T-helper 1 cell (primary cell): Measurements from ENCODE around the gene HNF1B.

Experiments used
- DNase-seq, 5 donors: peaks; one replicate each; pipeline ENCODE4 v3.0.0-alpha.2; 2012 to 2020

The HNF1B gene

GRCh38 chr17:37761059-37761458 lies 16.2 kb upstream of the HNF1B start:
- peak in 1 of 5 donors; percentile 64 for DNase-seq

DNA sequence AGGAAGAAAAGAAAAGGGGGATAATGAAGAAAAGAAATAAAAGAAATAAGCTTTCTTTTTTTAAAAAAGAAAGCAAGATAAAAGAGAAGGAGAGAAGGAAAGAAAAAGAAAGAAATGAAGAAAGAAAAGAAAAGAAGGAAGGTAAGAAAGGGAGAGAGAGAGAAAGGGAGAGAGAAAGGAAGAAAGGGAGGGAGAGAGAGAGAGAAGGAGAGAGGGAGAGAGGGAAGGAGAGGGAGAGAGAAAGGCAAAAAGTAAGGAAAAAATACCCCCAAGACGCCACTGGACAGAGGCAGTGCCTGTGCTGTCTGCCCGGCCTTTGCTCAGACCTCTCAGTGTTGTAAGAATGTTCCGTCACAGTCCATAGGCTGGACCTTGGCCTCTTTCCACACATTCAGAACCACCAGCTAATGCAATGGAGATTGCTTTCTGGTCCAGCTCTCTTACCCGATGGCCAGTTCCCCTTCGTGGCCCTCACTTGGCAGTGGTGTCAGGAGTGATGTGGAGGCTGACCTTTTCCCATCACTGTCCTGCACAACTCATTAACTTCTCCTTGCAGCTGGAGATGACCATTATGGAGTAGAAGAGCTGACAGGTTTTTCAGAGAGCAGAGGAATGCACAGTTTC lies 14.3 kb upstream of the HNF1B start:
- no peak for DNase-seq

DNA sequence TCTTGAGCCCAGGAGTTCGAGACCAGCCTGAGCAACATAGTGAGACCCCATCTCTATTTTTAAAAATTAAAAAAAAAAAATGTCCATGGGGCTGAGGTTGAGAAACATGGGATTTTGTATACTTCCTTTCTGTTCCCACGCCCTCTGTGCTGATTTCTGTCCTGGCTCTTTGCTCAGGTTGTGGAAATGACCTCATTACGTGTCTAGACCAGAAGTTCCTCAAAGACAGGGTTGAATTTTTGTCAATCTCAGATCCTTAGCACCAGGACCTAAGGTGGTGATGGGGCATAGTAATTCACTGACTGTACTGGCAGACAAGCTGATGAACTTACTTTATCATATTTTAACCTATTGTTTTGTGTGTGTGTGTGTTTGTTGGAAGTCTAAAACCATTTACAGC lies 11.2 kb upstream of the HNF1B start:
- no peak for DNase-seq

DNA sequence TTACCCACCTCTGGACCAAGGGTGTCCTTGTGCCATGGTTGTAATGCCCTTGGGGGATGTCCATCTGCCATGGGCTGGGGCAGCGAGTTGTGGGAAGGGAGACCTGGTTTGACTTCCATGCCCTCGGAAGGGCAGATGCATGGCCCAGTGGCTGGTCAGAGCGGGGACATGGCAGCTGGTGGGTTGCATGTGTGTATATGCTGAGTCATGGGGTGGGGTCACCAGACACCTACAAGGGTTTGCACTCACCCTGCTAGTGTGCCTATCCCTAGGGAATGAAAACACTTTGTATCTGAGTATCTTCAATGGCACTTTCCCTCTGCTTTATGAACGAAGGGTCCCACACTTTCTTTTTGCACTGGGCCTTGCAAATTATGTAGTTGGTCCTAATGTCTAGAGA lies 10.6 kb upstream of the HNF1B start:
- DNase-seq, result no peak

DNA sequence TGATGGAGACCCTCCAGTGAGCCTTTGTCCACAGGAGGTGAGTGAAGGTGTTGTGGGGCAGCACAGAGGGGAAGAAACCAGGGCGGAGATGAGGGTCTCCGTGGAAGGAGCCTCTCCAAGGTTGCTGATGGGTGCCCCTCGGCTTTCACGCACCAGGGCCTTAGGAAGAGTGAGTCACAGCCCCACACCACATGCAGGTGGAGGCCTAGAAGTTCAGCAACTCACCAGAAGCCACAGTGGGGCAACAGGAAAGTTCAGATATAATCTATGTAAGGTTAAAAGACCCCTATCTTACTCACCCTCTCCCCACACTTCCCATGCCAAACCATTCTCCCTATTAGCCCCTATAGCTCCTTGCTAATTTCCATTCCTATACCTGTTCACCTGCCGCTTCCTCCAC lies 9.5 kb upstream of the HNF1B start:
- DNase-seq, result no peak

DNA sequence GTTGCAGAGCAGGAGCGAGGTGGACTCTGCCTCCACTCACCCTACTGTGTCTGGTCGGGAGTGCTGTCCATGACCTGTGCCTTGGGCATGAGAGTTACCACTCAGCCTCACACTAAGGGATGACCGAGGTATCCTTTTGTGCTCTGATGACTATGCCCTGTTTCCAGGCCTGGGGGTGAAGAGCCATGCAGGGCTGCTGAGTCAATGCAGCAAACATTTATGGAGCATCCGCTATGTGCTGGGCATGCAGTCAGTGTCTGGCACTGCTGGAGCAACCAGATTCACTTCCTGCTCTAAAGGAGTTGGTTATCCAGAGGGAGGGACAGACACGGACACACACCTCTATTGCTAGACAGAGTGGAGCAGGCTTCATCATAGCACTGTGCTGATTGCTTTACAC lies 7.6 kb upstream of the HNF1B start:
- DNase-seq, result no peak

- DNase-seq, result no peak
Measured at GRCh38 chr17:37750768-37751475, 6.1 kb upstream of the HNF1B start.

DNA sequence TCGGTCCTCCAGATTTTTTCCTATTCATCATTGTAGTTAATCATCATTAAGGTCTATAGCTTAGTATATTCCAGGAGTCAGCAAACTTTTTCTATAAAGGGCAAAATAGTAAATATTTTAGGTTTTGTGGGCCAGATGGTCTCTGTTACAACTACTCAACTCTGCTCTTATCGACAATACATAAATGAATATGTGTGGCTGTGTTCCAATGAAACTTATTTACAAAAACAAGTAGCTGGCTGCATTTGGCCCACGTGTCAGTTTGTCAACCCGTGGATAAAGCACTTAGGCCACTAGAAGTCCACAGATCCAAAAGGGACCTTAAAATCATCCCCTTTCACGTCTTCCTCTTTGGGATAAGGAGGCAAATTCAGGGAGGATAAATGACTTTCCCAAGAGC lies 5.4 kb upstream of the HNF1B start:
- DNase-seq, result no peak

DNA sequence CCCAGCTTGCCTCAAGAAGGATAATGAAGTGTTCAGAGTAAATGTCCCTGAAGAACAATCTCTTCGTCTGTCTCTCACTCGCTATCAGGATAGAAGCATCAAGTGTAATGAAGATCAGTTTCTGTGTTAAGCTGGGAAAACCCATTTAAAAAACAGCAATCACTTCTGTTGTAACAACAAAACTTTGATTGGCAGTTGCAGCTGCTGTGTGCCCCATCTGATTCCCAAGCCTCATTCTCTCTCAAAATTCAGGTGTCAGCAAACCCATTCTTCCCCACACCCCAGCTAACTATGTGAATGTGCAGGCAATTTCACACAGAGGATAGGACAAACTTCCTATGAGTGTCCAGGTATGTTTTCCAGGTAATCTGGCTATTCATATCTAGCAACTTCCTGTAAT lies 2.4 kb upstream of the HNF1B start:
- DNase-seq, result no peak

DNA sequence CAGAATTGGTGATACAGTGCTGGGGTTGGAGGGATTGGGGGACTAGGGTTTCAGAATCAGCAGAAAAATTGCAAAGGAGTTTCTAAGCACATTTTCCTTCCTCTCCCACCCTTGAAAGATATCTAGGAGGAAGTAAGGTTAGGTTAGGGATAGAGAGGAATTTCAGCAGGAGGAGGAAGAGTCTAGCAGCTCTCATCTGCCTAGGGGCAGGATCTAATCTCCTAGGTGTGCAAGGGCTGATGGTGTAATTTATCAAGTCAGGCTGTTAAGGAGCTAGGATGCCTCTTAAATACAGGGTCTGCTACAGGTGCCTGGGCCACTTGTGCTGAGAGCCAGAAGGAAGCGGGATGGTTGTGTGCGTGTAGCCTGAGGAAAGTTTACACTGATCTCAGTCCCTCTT lies 1.8 kb upstream of the HNF1B start:
- no peak for DNase-seq

DNA sequence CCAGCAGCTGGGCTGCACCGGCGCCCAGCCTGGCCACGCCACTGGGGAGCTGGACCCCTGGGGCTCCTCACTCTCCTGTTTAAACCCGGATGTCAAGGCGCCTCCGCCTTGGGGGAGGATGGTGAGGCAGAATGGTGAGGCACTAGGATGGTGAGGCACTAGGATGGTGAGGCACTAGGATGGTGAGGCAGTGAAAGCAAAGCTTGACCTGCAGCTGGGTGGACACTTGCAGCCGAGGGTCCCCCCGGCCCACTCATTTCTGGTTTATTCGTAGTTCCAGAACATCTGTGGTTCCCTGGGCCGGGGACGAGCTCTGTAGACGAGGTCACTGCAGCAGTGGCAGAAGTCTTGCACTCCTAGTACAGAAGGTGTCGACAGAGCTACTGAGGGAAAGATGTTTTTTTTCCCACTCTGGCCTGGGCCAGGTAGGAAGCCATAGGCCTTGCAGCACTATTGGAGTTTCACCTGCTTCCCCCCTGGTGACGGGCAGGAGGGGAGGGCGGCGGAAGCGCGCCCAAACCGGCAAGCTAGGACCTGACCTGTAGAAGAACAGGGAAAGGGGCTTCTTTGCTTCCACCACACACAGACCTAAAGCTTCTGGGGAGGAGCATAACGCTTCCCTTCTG lies 1.1 kb upstream of the HNF1B start:
- no peak for DNase-seq

- DNase-seq, result no peak
Measured at GRCh38 chr17:37744633-37744927, 279 bp downstream of the HNF1B start.

- no peak for DNase-seq
Measured at GRCh38 chr17:37743875-37744632, 805 bp downstream of the HNF1B start.

DNA sequence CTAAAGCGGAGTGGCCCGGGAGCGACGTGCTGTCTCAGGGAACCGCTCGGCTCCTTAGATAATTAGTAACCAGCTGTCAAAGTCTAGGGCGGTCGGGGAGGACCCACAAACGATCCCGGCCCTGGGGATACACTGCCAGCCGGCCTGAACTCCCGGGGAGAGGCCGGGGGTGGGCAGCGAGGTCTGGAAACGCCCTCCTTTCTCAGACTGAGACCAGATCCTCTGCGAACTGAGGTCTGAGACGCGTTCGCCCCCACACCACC lies 1.3 kb downstream of the HNF1B start:
- DNase-seq, result no peak

DNA sequence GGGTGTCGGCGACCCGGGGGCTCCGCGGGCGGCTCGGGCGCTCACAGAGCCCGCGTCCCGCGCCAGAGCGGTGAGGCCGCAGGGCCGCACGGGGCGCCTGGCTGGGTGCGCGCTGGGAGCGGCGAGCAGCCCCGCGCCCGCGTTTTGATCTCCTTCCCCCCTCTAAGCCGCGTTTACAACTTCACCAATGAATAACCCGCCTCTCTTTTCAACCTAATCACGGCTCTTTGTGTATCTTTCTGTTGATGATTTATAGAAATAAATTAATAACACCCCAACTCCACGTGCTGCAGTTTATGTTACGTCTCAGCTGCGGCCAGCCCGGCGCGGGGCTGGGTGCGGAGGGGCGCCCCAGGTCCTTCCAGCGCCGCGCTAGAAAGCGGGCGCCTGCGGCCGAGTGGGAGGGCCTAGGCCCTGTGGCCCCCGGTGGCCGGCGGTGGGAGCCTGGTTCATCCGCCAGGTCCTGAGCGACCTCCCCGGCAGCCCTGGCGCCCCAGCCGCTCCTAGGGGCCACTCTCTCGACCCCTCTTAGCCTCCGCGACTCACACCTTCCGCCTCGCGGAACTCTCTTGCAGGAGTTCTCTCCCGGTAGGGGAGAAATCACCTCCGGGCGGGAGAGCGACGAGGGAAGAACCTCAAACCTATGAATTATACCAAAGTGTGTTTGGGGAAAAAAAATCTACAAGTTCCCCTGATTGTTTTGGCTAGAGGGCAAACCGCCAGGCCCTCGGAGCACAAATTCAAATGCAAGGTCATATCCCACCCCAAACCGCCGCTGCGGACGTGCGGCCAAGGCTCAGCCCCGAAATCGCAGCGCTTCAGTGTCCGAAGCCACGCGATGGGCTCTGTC lies 1.9 kb downstream of the HNF1B start:
- no peak for DNase-seq

GRCh38 chr17:37742116-37742761 lies 2.6 kb downstream of the HNF1B start:
- no peak for DNase-seq

DNA sequence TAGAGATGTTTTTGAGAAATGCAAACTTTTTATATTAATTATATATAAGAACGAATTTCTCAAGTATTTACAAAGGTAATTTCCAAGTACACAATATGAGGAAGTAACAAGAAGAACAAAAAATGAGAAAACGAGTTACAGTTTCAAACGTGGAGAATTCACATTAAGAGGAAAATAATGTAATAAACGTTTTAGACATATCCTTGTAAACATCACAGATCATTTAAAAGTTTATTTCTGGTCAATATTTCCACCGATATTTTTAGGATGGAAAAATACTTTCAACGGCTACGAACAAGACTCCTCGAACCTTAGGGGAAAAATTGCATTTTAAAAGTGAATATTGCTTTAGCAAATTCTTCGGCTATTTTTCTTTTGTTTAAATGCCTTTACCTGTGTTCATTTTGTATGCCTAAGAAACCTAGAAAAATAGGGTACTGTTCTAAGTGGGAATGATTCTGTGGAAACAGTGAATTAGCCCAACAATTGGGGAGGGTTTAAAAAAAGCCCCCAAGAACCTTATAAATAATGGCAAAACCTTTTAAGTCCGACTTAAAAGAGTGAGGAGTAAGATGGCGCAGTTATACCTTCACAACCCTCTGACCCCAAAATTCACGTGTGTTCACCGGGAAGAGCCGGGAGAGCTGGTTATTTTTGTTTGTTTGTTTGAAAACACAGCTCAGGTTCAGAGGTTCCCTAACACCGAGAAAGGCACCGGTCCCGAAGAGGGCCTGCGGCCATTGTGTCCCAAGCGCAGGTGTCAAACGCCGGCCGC lies 3.3 kb downstream of the HNF1B start:
- DNase-seq, result no peak

DNA sequence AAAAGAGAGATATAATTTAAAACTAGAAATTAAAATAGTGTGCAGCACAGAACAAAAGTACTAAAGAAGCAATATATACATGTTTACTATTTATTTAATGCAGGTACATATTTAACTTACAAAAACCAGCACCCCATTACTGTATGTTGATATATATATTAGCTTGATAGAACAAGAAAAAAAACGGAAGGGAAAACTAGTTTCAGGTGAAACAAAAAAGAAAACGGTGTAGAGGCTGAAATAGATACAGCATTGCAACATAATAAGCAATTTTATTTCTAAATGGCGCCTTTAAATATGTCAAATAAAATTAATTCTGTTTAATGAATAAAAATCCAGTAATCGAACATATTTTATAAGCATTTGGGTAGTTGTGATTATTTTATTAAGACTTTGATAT lies 3.9 kb downstream of the HNF1B start:
- no peak for DNase-seq

DNA sequence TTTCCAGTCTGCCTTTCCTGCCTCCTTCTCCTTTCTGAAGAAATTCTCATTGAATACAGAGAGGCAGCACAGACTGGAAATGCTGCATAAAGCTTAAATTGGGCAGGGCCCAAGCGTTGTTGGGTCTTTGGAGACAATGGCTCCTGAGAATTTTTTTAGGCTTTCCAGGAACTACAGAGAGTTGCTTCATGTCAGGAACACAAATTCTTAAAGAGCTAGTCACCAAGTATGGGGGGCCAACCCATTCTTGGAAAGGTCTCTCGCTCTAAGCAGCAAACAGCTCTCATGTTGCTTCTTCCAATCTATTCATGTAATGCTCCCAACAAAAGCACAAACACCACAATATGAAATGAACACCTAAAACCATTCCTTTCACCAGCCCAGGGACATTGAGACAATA lies 6.9 kb downstream of the HNF1B start:
- no peak for DNase-seq

DNA sequence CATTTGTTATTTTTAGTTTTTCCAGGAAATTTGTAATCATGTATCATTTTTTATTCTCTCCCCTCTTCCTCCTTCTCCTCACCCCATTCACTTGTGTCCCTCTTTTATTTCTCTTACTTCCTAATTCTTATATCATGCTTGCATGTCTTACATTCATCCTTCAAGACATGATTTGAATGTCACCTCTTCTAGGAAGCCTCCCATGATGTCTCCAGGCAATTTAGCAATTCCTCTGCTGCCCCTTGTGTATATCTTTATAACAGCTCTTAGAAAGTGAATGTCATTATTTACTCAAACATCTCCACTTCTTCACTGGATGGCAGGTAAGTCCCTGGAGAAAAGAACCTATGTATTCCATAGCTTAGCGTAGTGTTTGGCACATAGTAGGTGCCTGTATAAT lies 7.8 kb downstream of the HNF1B start:
- no peak for DNase-seq

DNA sequence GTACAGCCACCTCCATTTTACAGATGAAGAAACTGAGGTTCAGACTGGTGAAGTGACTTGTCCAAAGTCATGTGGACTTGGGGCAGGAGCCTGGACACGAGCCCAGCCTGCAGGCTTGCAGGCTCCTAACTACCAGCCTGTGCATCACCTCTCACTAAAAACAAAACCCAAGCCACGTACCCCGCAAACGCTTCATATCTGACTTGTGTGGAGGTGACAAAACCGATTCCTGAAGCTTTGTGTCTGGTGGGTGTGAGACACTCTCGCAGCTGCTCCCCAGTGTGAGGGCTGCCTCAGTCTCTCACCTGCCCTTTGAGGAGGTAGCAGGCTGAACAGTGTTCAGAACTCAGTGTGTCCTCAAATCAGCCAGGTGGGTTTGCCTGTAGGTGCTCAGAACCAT lies 8.4 kb downstream of the HNF1B start:
- DNase-seq, result no peak

- DNase-seq, result no peak
Measured at GRCh38 chr17:37735165-37735564, 9.7 kb downstream of the HNF1B start.
